Adrenal gland (tissue), 5 donors: Measurements from ENCODE around the gene CCDC117.
A peak's percentile ranks its signal among the peaks of the same experiment; 100 is the strongest.

Experiments used
- POLR2A ChIP-seq, 2 donors: fragments of 450-650 bp; IDR thresholded peaks; one replicate each; pipeline ENCODE4 v1.6.1; 2017; ENCODE audit warnings: antibody characterized with exemption in 2 of 2, mild to moderate bottlenecking in 2 of 2, moderate library complexity in 1 of 2
- TF ChIP-seq, protein P1 (sequence below), 6 experiments: fragments of 450-650 bp in 4 of 6; fragments of 200-600 bp in 2 of 6; sonication (generic) in 1 of 6; IDR thresholded peaks; 1 replicate in 5 of 6; 2 replicates in 1 of 6; pipeline versions ENCODE4 v1.5.1 to v1.8.0; 2016 to 2021; ENCODE audit warnings: antibody characterized with exemption in 6 of 6, mild to moderate bottlenecking in 2 of 6, moderate library complexity in 1 of 6
- donor health status: DM: no; HTN: no; CAD: no.

DNA sequence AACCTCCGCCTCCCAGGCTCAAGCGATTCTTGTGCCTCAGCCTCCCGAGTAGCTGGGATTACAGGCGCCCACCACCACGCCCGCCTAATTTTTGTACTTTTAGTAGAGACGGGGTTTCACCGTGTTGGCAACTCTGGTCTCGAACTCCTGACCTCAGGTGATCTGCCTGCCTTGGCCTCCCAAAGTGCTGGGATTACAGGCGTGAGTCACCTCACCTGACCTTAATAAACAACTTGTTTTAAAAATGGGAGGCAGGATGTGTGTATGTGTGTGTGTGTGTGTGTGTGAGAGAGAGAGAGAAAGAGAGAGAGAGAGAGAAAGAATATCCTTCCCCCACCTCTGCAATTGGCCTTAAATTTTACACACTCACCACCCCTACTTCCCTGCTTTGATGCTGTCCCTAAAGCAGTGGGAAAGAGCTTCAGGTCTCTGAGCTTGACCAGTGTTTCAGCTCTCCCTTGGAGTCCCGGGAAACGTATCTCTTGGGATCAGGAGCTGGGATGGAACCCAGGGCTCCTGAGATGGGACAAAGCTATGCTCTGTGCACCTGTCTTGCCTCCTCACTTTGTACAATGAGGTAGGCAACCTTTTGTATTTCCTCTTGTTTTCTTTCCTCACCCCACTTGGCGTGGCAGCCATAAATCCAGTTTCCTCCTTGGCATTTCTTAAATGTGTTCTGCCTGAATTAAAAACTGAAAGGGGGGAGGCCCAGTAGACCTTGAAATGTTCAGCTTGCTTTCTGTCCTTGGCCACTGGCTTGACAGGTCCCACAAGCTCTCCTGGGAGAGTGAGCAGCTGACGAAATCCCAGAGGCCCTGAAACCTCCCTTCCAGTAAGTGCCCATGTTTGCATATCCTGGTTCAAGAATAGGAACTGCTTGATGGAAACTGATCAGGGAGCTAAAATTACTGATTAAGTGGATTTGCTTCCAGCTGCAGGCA is 45.7 kb downstream of the CCDC117 start:
- TF ChIP-seq, protein P1, sequence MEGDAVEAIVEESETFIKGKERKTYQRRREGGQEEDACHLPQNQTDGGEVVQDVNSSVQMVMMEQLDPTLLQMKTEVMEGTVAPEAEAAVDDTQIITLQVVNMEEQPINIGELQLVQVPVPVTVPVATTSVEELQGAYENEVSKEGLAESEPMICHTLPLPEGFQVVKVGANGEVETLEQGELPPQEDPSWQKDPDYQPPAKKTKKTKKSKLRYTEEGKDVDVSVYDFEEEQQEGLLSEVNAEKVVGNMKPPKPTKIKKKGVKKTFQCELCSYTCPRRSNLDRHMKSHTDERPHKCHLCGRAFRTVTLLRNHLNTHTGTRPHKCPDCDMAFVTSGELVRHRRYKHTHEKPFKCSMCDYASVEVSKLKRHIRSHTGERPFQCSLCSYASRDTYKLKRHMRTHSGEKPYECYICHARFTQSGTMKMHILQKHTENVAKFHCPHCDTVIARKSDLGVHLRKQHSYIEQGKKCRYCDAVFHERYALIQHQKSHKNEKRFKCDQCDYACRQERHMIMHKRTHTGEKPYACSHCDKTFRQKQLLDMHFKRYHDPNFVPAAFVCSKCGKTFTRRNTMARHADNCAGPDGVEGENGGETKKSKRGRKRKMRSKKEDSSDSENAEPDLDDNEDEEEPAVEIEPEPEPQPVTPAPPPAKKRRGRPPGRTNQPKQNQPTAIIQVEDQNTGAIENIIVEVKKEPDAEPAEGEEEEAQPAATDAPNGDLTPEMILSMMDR (IDR thresholded peaks at IDR 0.05): peak in 1 of 6 experiments; percentile 1
- TF ChIP-seq POLR2A (IDR thresholded peaks at IDR 0.05): peak in 1 of 2 donors; percentile 41
